HG02840 (cell line): ENCODE data around the gene KHDC4.
"Not testable (repeated sequence)": the region's sequence is repeated elsewhere in the genome, so short reads cannot be mapped to it uniquely, and the experiment has no call there.

Experiments used
- ATAC-seq: cut with Tn5 transposase; IDR thresholded peaks from one replicate; pipeline ENCODE4 v1.9.1; 2021; ENCODE audit warnings: mild to moderate bottlenecking, moderate library complexity, moderate number of reproducible peaks; ENCODE audit not compliant: unreplicated experiment, low FRiP score

KHDC4 gene

DNA sequence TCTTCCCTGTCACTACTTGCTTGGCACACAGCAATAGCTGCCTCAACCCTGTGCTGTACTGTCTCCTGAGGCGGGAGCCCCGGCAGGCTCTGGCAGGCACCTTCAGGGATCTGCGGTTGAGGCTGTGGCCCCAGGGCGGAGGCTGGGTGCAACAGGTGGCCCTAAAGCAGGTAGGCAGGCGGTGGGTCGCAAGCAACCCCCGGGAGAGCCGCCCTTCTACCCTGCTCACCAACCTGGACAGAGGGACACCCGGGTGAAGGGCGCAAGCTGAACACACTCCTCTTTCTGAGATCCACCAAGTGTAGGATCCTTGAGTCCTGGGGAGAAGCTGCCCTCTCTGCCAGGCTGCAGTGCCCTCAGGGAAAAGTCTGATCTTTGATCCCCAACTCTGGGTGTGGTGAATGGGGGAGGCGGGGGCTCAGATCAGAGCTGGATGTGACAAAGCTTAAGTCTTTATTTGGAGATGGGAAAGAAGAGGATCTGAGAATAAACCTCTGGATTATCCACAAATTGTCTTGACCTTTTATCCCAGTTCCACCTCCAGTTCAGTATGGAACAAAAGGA, 8.4 kb upstream of the KHDC4 start:
- ATAC-seq = no peak

DNA sequence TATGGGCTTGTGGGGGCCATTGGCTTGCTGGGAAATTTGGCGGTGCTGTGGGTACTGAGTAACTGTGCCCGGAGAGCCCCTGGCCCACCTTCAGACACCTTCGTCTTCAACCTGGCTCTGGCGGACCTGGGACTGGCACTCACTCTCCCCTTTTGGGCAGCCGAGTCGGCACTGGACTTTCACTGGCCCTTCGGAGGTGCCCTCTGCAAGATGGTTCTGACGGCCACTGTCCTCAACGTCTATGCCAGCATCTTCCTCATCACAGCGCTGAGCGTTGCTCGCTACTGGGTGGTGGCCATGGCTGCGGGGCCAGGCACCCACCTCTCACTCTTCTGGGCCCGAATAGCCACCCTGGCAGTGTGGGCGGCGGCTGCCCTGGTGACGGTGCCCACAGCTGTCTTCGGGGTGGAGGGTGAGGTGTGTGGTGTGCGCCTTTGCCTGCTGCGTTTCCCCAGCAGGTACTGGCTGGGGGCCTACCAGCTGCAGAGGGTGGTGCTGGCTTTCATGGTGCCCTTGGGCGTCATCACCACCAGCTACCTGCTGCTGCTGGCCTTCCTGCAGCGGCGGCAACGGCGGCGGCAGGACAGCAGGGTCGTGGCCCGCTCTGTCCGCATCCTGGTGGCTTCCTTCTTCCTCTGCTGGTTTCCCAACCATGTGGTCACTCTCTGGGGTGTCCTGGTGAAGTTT, 7.8 kb upstream of the KHDC4 start:
- ATAC-seq = no peak

GRCh38 chr1:155940993-155941844, 7.0 kb upstream of the KHDC4 start, which contains the start of gene RXFP4:
TSS of gene RXFP4 (plus strand) at chr1:155941638. CDS start at chr1:155941710, 72 bp downstream.
- no peak for ATAC-seq

- ATAC-seq = no peak
These were observed 6.3 kb upstream of the KHDC4 start for GRCh38 chr1:155940482-155940992.

DNA sequence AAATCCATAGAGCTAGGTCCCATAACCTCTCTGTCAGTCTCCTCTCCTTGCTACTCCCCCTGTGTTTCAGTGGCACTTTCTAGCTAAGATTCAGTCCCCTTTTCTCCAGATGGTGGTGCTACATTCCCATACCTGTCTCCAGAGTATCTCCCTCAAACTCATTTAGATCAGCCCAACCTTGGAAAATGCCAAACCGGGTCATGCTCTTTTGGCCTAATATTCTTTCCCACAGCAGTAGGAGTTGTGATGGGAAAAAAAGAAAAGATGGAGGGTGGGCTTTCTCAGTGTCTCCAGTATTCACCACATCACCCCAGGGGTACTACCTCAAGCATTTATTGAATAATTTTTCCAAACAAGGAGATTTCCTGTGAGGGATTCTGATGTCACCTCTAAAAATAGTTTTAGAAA, 4.0 kb upstream of the KHDC4 start:
- ATAC-seq = no peak

DNA sequence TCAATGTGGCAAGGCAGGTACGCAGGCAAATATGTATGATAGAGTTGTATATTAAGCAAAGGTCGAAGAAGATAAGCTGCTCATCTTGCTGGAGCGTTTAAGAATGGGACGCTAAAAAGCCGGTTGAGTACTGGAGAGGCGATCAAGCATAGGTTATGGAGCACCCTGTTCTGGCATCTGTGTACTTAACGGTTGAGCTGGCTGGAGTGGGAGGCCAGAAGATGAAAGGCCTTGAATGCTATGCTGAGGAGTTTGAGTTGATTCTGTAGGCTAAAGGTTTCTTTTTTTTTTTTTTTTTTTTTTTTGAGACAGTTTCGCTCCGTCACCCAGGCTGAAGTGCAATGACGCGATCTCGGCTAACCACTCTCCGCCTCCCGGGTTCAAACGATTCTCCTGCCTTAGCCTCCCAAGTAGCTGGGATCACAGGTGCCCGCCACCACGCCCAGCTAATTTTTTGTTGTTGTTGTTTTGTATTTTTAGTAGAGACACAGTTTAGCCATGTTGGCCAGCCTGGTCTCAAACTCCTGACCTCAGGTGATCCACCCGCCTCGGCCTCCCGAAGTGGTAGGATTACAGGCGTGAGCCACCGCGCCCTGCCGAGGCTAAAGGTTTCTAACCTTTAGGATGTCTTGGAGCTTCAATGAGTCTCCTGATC, 850 bp upstream of the KHDC4 start:
- ATAC-seq = no peak

DNA sequence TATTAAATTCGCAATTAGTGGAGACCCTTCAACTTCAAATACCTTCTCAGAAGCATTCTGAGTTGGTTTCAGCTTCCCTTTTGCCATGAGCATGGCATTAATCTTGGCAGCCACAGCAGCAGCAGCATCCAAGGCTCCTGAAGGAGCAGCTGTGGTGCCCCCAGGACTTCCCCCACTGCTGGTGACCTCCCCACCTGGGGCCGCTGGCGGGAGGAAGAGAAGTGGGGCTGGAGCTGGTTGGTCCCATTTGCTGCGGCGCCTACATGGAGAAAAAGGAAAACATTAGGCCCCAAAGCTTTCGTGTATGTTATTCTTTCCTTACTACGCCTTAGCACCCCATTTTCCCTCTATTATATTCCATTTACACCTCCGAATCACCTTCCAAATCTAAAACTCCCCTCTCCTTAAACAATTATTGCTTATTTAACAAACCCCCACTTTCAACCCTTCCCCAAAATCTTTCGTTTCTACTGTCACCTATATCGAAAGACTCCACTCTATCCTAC, 569 bp downstream of the KHDC4 start:
- no peak for ATAC-seq

DNA sequence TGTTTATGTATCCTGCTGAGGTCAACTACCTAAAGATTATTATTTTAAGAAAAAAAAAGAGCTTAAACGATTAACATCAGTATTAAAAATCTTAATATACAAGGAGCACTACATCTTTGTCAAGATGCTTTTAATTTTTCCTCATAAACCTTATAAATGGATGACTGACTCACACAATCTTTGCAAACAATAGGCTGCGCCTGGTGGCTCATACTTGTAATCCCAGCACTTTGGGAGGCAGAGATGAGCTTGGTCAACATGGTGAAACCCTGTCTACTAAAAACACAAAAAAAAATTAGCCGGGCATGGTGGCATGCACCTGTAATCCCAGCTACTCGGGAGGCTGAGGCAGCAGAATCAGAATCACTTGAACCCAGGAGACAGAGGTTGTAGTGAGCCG, 1.7 kb downstream of the KHDC4 start:
- ATAC-seq = no peak

GRCh38 chr1:155932081-155932480, 2.1 kb downstream of the KHDC4 start:
- ATAC-seq = no peak

DNA sequence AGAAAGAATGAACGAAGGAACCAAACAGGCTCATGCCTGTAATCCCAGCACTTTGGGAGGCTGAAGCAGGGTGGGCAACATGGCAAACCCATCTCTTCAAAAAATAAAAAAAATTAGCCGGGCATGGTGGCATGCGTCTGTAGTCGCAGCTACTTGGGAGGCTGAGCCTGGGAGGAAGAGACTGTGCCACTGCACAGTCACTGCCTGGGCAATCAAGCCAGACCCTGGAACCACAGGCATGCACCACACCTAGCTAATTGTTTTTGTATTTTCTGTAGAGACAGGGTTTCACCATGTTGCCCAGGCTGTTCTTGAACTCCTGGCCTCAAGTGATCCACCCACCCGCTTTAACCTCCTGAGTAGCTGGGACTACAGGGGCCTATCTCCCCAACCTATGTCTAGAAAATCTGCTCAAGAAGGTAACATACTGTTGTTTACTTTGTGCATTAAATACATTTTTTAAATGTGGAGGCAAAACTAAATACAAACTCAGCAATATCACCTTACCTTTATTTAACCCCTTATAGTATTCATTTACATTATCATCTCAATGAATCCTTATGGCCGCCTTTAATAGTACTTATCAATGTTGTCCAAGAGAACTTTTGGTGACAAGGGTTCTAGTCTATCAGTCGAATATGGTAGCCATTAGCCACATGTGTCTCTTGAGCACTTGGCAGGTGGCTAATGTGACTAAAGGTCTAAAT, 2.7 kb downstream of the KHDC4 start:
- no peak for ATAC-seq

- ATAC-seq = not testable (repeated sequence)
These were observed 3.5 kb downstream of the KHDC4 start for GRCh38 chr1:155930725-155931124.

GRCh38 chr1:155929057-155929456, 5.2 kb downstream of the KHDC4 start:
- ATAC-seq = no peak

GRCh38 chr1:155925506-155925905, 8.7 kb downstream of the KHDC4 start:
- ATAC-seq = no peak

DNA sequence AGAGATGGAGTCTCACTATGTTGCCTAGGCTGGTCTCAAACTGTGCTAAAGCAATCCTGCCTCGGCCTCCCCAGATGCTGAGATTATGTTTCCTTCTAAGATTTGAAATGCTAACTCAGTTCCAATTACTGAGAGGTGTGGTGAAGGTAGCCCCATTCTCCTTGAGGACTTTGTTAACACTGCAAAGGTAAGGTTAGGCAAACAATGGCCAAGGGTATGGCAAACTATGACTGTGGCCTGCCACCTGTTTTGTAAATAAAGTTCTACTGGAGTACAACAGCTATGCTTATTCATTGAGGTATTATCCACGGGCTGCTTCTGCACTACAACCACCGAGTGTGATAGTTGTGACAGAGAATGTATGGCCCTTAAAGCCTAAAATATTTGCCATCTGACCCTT, 13.5 kb downstream of the KHDC4 start:
- ATAC-seq = no peak

- no peak for ATAC-seq
These were observed 14.4 kb downstream of the KHDC4 start for GRCh38 chr1:155919801-155920200.

DNA sequence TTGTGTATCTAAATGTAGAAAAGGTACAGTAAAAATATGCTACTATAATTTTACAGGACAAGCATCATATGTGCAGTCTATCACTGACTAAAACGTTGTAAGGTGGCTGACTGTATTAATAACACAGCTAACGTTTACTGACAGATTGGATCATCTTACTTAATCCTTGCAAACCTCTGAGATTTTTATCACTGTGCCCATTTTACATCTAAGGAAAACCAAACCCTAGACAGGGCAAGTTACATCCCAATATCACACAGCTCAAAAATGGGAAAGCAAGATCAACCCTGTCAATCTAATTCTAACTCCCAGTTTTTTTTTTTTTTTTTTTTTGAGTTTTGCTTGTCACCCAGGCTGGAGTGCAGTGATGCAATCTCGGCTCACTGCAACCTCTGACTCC, 15.6 kb downstream of the KHDC4 start:
- no peak for ATAC-seq

GRCh38 chr1:155913969-155914757, 20.1 kb downstream of the KHDC4 start:
- ATAC-seq = no peak

DNA sequence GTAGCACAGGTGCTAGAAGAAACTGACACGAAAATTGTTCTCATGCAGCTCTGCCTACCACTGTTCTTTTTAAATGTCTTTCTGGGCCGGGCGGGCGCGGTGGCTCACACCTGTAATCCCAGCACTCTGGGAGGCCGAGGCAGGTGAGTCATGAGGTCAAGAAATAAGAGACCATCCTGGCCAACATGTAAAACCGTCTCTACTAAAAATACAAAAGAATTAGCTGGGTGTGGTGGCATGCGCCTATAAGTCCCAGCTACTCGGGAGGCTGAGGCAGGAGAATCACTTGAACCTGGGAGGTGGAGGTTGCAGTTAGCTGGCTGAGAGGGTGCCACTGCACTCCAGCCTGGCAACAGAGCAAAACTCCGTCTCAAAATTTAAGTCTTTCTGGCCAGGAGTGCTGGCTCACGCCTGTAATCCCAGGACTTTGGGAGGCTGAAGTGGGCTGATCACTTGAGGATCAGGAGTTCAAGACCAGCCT, 22.1 kb downstream of the KHDC4 start:
- ATAC-seq = no peak
